Neural crest cell (in vitro differentiated cells): ENCODE data around the gene HOXA3. TPM values are rescaled to one million over a fixed set of nuclear protein-coding genes. Genes with fewer than 3 reads are reported as not detected.

Source experiments
- DNase-seq: peaks from one replicate; pipeline ENCODE4 v3.0.0; 2021; ENCODE audit warnings: low read depth, mixed read lengths, low spot score
- H3K27ac Mint-ChIP-seq: one replicate; pipeline ENCODE4 v1.8.0; 2021; ENCODE audit warnings: mild to moderate bottlenecking, mixed read lengths; ENCODE audit not compliant: unreplicated experiment
- H3K27me3 Mint-ChIP-seq: 2 replicates; pipeline ENCODE4 v1.8.0; 2021; ENCODE audit warnings: low read depth, mild to moderate bottlenecking, mixed read lengths
- H3K36me3 Mint-ChIP-seq: 2 replicates; pipeline ENCODE4 v1.8.0; 2021; ENCODE audit warnings: low read depth, mild to moderate bottlenecking, mixed read lengths
- H3K4me1 Mint-ChIP-seq: 2 replicates; pipeline ENCODE4 v1.8.0; 2021; ENCODE audit warnings: mixed read lengths
- H3K4me3 Mint-ChIP-seq: one replicate; pipeline ENCODE4 v1.8.0; 2021; ENCODE audit warnings: mild to moderate bottlenecking, mixed read lengths
- H3K9me3 Mint-ChIP-seq: 2 replicates; pipeline ENCODE4 v1.8.0; 2021; ENCODE audit warnings: mixed read lengths
- total RNA-seq: library from RNA; stranded (reverse); gene quantifications from 2 replicates; pipeline ENCODE4 v1.2.1, GENCODE V29; 2021
- TF ChIP-seq, protein P1 (sequence below): fragments of 200-600 bp; sonication (generic); conservative IDR thresholded peaks from 2 replicates; pipeline ENCODE4 v1.5.0; 2021; ENCODE audit warnings: antibody characterized with exemption, mild to moderate bottlenecking

HOXA3 gene
- total RNA-seq, 1 donor from 2014 or later = 10.6 TPM

DNA sequence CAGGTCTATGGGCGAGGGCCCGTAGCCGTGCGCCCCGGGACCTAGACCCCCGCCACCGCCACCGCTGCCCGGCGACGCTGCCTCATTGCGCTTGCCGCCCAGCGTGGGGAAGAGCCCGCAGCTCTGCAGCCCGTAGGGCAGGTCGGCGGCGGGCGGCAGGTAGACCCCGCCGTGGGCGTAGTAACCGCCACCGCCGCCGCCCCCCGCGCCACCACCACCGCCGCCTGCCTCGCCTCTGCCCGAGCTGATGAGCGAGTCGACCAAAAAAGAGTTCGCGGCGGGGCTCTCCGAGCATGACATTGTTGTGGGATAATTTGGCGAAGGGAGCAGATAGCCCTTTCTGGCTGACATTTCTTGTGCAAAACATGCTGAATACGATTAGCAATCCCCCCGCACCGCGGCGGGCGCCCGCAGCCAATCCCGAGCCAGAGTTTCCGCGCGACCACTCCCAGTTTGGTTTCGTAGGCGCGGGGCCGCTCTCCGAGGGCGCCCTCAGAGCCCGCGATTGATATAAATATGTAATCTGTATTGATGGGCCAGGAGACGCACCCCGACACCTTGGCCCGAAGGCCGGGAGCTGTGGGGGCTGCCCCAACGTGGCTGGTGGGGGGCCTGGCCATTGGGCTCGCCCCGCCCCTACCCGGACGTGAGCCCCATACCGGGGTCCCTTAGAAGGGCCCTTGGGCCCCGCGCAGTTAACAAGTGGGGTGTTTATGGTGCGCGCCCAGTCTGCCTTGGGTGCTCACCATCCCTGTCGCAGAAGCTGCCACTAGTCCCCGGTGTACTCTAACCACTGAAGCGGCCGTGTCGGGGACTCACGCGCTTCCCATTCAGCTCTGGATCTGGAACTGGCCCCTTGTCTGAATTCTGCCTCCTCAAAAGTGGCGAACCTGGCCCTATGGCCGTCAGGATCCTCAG, 21.8 kb upstream of the HOXA3 start, which contains the start of gene HOXA10:
TSS of gene HOXA10 (minus strand) at position 365 of the 918 bp plus-strand sequence. CDS start at position 351, 14 bp downstream.
- H3K4me1 Mint-ChIP-seq = peaks cover 8% of the 10 kb centered on the region
- H3K9me3 Mint-ChIP-seq = no peaks in the 10 kb centered on the region
- no peak within 1 kb of the TSS for H3K27ac Mint-ChIP-seq
- H3K4me3 Mint-ChIP-seq = peak within 1 kb of the TSS; percentile 72
- TF ChIP-seq, protein P1, sequence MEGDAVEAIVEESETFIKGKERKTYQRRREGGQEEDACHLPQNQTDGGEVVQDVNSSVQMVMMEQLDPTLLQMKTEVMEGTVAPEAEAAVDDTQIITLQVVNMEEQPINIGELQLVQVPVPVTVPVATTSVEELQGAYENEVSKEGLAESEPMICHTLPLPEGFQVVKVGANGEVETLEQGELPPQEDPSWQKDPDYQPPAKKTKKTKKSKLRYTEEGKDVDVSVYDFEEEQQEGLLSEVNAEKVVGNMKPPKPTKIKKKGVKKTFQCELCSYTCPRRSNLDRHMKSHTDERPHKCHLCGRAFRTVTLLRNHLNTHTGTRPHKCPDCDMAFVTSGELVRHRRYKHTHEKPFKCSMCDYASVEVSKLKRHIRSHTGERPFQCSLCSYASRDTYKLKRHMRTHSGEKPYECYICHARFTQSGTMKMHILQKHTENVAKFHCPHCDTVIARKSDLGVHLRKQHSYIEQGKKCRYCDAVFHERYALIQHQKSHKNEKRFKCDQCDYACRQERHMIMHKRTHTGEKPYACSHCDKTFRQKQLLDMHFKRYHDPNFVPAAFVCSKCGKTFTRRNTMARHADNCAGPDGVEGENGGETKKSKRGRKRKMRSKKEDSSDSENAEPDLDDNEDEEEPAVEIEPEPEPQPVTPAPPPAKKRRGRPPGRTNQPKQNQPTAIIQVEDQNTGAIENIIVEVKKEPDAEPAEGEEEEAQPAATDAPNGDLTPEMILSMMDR = no peak
- H3K36me3 Mint-ChIP-seq = peaks cover 5% of the 10 kb centered on the region
- no peak for DNase-seq
- H3K27me3 Mint-ChIP-seq = peaks cover 93% of the 10 kb centered on the region

DNA sequence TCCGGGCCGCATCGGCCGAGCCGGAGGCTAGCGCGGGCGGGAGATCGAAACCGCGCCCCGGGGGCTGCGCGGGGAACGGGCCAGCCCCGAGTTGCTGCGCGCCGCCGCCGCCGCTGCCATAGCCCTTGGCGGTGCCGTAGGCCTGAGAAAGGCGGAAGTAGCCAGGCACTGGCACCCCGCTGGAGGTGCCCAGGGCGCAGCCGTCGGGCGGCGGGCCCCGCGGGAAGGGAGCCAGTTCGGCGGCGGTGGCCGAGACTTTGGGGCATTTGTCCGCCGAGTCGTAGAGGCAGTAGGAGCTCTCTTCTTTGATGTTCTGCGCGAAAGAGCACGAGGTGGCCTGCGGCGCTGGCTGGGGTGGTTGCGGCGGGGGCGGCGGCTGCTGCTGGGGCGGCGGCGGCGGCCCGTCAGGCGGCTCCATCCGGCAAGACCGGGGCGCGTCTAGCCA, 21.1 kb upstream of the HOXA3 start:
- DNase-seq = no peak
- H3K9me3 Mint-ChIP-seq = no peaks in the 10 kb centered on the region
- H3K4me1 Mint-ChIP-seq = peaks cover 11% of the 10 kb centered on the region
- H3K27ac Mint-ChIP-seq = no peak overlapping the region
- H3K4me3 Mint-ChIP-seq = no peak overlapping the region
- peaks cover 93% of the 10 kb centered on the region for H3K27me3 Mint-ChIP-seq
- peaks cover 5% of the 10 kb centered on the region for H3K36me3 Mint-ChIP-seq
- TF ChIP-seq, protein P1 = no peak

DNA sequence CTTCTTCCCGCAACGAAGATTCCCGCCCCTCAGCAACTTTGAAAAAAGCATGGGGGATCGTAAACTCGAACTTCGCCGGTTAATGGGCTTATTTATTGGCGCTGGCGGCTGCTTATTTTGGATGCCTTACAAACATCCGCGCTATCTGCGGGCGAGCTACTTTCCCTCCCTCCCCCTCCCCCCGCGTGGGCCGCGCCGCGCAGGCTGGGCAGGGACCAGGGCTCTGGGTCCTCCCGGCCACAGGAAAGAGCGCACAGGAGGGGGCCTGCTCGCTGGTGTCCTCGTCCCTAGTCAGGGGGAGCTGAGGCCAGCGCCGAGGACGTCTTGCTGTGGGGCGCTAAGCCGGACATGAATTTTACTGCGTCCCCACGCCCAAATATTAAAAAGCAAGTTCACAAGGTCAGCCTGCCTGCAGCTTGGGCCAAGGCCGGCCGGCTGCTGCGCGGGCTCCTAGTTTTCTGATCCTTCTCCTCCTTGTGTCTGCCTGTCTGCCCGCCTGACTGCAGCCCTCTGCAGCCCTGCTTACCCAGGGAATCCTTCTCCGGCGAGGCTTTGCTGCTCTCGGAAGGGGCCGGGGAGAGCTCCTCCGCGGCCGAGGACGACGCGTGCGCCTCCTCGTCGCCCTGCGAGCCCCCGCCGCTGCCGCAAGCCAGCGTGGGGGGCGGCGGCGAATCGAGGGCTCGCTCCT, 20.6 kb upstream of the HOXA3 start:
- Mint-ChIP-seq H3K4me1 (peaks cover 13% of the 10 kb centered on the region), H3K4me3 (no peak overlapping the region), H3K27ac (no peak overlapping the region), H3K9me3 (no peaks in the 10 kb centered on the region), H3K27me3 (peaks cover 93% of the 10 kb centered on the region), H3K36me3 (peaks cover 5% of the 10 kb centered on the region)
- TF ChIP-seq, protein P1 = no peak
- no peak for DNase-seq

DNA sequence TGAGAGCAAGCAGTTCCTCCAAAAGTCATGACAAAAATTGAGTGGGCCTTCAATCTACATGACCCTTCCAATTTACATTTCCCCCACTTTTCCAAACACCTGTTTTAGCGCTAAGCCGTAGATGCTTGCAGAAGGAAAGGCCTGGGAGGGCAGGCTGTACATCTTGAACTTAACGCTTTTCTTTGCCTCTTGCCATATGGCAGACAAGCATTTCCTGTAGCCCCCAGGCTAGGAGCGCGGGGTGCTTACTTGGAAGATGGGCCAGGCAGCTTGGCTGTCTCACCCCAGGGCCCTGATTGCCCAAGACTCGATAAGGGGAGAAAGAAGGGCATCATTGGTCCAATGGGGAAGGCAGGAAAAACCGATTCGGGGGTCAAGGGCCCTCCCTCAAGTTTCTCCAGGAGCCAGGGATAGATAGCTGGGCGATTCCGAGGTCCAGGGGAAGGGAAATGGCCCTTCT, 20.0 kb upstream of the HOXA3 start:
- Mint-ChIP-seq H3K4me3 (peak overlapping the region; percentile 64), H3K4me1 (peaks cover 13% of the 10 kb centered on the region), H3K27ac (no peak overlapping the region), H3K36me3 (peaks cover 2% of the 10 kb centered on the region), H3K27me3 (peaks cover 93% of the 10 kb centered on the region), H3K9me3 (no peaks in the 10 kb centered on the region)
- DNase-seq = no peak
- TF ChIP-seq, protein P1 = no peak

DNA sequence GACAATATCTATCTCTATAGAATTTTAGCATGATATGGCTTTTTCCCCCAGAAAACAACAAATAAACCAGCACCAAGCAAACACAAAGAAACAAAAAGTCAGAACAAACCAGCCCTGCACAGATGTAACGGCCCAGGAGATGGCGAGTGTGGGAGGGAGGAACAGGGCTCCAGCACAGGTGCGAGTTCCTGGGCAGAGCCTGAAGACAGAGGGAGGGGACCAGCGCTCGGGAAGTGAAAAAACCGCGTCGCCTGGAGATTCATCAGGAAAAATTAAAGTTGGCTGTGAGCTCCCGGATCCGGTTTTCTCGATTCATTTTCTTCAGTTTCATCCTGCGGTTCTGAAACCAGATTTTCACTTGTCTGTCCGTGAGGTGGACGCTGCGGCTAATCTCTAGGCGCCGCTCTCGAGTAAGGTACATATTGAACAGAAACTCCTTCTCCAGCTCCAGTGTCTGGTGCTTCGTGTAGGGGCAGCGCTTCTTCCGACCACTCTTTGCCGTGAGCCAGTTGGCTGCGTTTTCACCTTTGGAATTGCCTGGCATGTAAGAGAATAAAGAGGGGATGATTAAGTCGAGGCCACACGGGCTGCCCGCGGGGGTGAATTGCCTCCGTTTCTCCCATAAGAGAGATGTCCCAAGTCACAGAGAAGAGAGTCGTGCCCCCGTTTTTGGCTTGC, 19.4 kb upstream of the HOXA3 start:
- Mint-ChIP-seq H3K27ac (no peak overlapping the region), H3K9me3 (no peaks in the 10 kb centered on the region), H3K27me3 (peaks cover 93% of the 10 kb centered on the region), H3K36me3 (peaks cover 2% of the 10 kb centered on the region), H3K4me3 (peak overlapping the region; percentile 64), H3K4me1 (peaks cover 13% of the 10 kb centered on the region)
- TF ChIP-seq, protein P1 = no peak
- no peak for DNase-seq
